GM21825 (cell line): Measurements from ENCODE around the gene MXRA7.
"Not testable (repeated sequence)": the region's sequence is repeated elsewhere in the genome, so short reads cannot be mapped to it uniquely, and the experiment has no call there.

Experiments used
- ATAC-seq: cut with Tn5 transposase; IDR thresholded peaks from one replicate; pipeline ENCODE4 v1.9.1; 2021; ENCODE audit warnings: mild to moderate bottlenecking, moderate library complexity; ENCODE audit not compliant: unreplicated experiment

MXRA7 gene

DNA sequence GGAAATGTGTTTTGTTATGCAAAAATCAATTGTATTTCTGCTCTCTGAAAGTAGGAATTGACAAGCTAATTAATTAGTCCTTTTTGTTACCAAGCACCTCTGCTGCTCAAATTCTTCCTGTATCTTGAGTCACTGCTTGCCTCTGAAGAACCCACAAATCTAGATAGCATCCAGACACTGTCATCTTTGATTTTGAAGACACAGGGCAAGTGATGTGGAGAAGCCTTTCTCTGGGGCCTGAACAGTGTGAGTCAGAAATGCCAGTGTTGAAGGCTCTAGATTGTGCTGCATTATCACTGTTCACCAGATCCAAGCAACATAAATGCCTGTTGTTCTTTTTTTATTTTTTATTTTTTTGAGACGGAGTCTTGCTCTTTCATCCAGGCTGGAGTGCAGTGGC, 56.4 kb downstream of the MXRA7 start:
- no peak for ATAC-seq

- no peak for ATAC-seq
Measured at GRCh38 chr17:76650504-76650903, 60.3 kb downstream of the MXRA7 start.

DNA sequence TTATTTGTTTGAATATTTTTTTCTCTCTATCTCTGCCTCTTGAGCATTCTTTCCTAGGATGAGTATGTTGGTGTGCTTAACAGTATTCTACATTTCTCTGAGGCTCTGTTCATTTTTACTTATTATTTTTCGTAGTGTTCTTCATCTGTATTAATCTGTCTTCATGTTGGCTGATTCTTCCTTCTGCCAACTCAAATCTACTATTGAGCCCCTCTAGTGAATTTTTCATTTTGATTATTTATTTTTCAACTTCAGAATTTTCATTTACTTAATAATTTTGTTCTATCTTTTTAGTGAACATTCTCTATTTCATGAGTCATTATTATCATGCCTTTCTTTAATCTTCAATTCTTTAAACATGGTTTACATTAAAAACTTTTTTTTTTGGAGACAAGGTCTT, 64.1 kb downstream of the MXRA7 start:
- no peak for ATAC-seq

DNA sequence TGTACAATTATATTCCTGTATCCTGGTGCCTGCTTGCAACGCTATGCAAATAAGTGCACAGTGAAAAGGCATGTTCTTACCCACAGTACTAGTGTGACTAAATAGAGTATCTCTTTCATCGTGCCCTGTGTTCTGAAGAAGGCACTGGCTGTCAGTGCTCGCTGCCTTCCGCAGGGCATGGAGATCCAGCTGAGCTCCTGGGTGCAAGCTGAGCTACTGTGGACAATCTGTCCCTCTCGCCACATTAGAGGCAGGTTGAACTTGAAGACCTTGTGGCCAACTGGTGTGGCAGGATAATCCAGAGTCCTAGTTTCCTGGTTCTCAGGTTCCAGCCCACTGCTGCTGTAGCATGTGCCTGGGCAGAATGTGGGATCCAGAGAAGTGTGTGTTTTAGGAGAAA, 65.3 kb downstream of the MXRA7 start:
- ATAC-seq = no peak

DNA sequence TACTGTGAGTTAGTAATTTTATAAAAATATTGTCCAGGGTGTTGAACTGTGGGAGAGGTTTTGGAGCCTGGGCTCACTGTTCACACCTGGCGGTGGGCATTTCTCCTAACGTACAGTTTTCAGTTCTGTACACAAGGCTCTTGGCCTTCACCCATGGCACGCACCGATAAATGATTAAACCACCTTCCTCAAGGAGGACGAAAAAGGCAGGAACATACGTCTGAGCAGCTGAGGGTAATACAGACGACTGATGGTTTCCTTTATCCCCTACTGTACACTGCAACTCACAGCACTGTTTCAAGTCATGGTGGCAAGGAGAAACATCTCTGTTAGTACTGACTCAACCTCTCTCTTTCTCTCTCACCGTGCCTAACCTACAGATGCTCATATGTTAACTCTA, 65.8 kb downstream of the MXRA7 start:
- ATAC-seq = no peak

- ATAC-seq = no peak
Measured at GRCh38 chr17:76643553-76644148, 67.1 kb downstream of the MXRA7 start, which contains the start of gene ST6GALNAC1. Gene ST6GALNAC1 (minus strand): TSS chr17:76643757. CDS start chr17:76643638, 119 bp downstream.

- no peak for ATAC-seq
Measured at GRCh38 chr17:76642994-76643393, 67.8 kb downstream of the MXRA7 start.

- no peak for ATAC-seq
Measured at GRCh38 chr17:76642032-76642561, 68.7 kb downstream of the MXRA7 start.

DNA sequence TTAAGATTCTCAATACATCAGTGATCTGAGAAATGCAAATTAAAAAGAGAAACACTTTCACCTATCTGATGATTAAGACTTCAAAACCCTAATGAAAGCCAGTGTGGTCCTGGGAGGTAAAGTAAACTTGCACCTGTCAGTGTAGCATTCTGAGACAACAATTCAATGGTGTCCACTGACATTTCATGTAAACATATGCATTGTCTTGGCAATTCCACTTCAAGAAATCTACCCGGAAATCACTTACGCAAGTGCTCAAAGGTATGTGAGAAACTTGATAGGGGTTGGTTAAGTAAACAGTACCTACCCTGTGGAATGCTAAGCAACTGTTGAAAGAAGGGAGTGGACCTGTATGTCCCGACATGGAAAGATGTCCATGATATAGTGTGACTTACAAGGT, 69.3 kb downstream of the MXRA7 start:
- ATAC-seq = no peak

DNA sequence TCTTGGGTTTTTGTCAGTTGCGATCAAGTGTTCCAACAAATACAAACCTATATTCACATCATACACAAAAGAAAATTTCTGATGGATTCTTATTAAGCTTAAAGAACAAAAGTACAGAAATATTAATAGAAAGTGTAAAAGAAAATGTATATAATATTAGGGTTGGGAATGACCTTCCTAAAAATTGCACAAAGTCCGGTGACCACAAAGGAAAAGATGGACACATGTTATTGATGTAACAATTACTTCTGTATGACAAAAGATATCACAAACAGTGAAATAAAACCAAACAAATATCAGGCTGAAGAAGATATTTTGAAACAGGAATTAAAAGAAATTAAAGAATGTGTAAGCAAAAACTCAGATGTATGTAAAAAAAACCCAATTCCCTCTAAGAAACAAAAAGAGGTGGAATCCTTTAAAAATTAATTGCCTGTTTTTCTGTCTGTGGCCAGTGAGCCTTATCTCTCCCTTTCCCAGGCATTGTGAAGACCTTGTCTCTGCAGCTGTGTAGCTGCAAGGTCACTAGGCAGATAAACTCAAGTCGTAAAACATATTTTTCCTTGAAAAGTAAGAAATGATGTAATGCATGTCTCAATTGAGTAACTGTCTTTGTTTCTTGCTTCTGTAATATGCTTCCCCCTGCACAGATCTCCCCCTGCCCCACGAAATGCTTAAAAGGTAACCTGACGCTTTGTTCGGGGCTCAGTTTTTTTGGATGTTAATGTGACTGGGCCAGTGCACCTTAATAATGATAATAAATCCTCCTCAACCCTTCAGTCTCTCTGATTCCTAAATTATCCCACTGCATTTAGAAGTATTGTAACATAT, 70.0 kb downstream of the MXRA7 start:
- ATAC-seq = no peak

DNA sequence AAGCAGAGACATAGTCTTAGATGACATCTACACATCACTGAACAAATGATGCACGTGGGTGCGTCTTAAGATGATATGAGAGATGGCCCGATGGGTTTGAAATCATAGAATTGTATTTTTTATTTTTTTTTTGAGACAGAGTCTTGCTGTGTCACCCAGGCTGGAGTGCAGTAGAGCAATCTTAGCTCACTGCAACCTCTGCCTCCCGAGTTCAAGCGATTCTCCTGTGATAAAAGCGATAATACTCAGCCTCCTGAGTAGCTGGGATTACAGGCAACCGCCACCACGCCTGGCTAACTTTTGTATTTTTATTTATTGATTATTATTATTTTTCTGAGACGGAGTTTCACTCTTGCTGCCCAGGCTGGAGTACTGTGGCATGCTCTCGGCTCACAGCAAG, 72.5 kb downstream of the MXRA7 start:
- no peak for ATAC-seq

GRCh38 chr17:76636486-76637206, 74.1 kb downstream of the MXRA7 start:
- ATAC-seq = not testable (repeated sequence)

DNA sequence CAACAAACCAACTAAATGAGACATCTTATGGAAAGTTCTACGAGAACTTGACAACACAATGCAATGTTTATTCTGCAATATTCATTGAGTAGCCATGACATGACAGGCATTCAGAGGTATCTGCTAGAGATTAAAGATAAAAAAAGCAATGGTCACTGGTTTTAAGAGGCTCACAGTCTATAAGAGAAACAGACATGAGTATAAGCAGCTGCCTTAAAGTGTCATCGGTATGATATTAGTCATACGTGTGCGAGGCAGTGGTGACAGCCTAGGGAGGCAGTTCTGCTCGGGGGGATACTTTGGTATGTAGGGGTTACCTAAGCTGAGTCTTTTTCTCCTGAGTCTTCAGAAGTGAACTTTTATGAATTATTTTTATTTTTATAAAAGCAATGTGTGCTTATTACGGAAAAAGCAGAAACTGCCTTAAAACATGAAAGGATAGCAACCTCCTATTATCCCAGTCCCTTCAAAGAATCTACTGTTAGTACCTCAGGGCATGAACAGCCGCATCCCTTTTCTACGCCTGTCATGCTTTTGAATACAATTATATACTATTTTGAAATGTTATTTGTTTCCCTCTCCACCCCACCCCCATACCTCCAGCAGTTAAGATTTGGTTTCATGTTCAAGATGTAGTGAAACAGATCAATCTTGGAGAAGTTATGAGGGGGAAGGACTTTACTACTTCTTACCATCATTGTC, 75.0 kb downstream of the MXRA7 start:
- ATAC-seq = no peak

DNA sequence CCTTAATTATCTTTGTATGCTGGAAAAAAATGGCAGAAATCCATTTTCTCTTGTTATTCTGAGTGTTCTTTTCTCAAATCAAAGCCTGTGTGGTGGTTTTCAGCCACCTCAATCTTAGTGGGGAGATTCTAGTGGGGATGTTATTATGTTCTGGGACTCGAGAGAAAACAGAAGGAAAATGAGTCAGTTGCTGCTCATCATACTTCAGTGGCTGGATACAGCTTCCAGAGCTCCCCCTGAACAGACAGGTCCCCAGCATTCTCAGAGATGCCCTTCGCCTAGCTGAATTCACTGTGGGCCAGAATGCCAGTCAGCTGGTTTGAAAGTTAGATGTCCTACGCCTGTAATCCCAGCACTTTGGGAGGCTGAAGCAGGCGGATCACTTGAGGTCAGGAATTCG, 75.7 kb downstream of the MXRA7 start:
- no peak for ATAC-seq

- no peak for ATAC-seq
Measured at GRCh38 chr17:76633628-76634328, 77.0 kb downstream of the MXRA7 start.

GRCh38 chr17:76631821-76632565, 78.8 kb downstream of the MXRA7 start:
- no peak for ATAC-seq

- no peak for ATAC-seq
Measured at GRCh38 chr17:76630151-76630550, 80.6 kb downstream of the MXRA7 start.
